Lung (tissue), 16 donors: ENCODE results near the gene LRRK1. TPM values are rescaled to one million over a fixed set of nuclear protein-coding genes. Genes with fewer than 3 reads are reported as not detected.

Source experiments
- ATAC-seq: fragments of 200-7000 bp; cut with Tn5 transposase; one replicate; pipeline ENCODE4 v1.9.1; 2020; ENCODE audit warnings: moderate number of reproducible peaks; ENCODE audit not compliant: insufficient read depth, low FRiP score
- DNase-seq, 3 donors: peaks; one replicate each; pipeline ENCODE4 v3.0.0-alpha.2; 2013 to 2017
- H3K27ac ChIP-seq, 2 donors: one replicate each; pipeline ENCODE4 v1.5.1; 2013; ENCODE audit warnings: mild to moderate bottlenecking in 2 of 2, moderate library complexity in 2 of 2, control low read depth in 1 of 2, inconsistent platforms in 1 of 2, low read depth in 1 of 2, low read length in 1 of 2
- H3K27me3 ChIP-seq, 3 donors: one replicate each; pipeline ENCODE4 v1.5.1; 2013; ENCODE audit warnings: low read length in 2 of 3; ENCODE audit not compliant: control insufficient read depth in 3 of 3, insufficient read depth in 3 of 3
- H3K36me3 ChIP-seq, 4 donors: one replicate each; pipeline ENCODE4 v1.5.1; 2013; ENCODE audit warnings: low read length in 4 of 4, mild to moderate bottlenecking in 1 of 4, moderate library complexity in 1 of 4; ENCODE audit not compliant: control insufficient read depth in 4 of 4, insufficient read depth in 4 of 4
- H3K4me1 ChIP-seq, 5 donors: one replicate each; pipeline ENCODE4 v1.5.1; 2013; ENCODE audit warnings: low read length in 5 of 5, mild to moderate bottlenecking in 2 of 5, moderate library complexity in 1 of 5; ENCODE audit not compliant: control insufficient read depth in 5 of 5, insufficient read depth in 5 of 5
- H3K4me3 ChIP-seq: one replicate; pipeline ENCODE4 v1.5.1; 2013; ENCODE audit warnings: mild to moderate bottlenecking, control low read depth, moderate library complexity
- H3K9ac ChIP-seq, 2 donors: one replicate each; pipeline ENCODE4 v1.5.1; 2013; ENCODE audit warnings: low read length in 2 of 2, control low read depth in 1 of 2; ENCODE audit not compliant: insufficient read depth in 1 of 2
- H3K9me3 ChIP-seq, 4 donors: one replicate each; pipeline ENCODE4 v1.5.1; 2013; ENCODE audit warnings: low read length in 3 of 4, mild to moderate bottlenecking in 1 of 4, moderate library complexity in 1 of 4; ENCODE audit not compliant: control insufficient read depth in 4 of 4, insufficient read depth in 3 of 4
- CTCF ChIP-seq: IDR thresholded peaks from 2 replicates; pipeline ENCODE4 v1.5.1; 2012; ENCODE audit warnings: mild to moderate bottlenecking; ENCODE audit errors: control extremely low read depth, extremely low read depth
- WGBS, 2 donors: extraction: QIAGEN DNeasy Blood & Tissue Kit; methylation state at CpG; one replicate each; pipeline ENCODE4 v1.1.7; 2013; 5-methylcytosine and 5-hydroxymethylcytosine counted together
- long read RNA-seq, 5 donors: transcript quantifications; one replicate each; lab custom pipeline, GENCODE V29; 2026
- polyA plus RNA-seq, 2 donors: library from polyadenylated mRNA; stranded (reverse); fragments of 200-250 nt; gene quantifications; one replicate each; pipeline ENCODE4 v1.2.1, GENCODE V29; 2013
- total RNA-seq, 2 donors: library from RNA; depleted of rRNA in 1 of 2; stranded (reverse); fragments of >200 nt in 1 of 2; gene quantifications; one replicate each; pipeline ENCODE4 v1.2.1, GENCODE V29; 2014 to 2021
- donor health status: control.
- donor health status: control.
- donor health status: Bipolar disorder and iron deficiency.
- donor health status: healthy.
- donor health status: DM: yes; HTN: yes; CAD: no.

LRRK1 gene
- total RNA-seq: 10 to 100 TPM; 11.9 to 22.9 TPM
- 1 to 10 TPM; 5.7 to 7.5 TPM for polyA plus RNA-seq
- long read RNA-seq, donor 1, partial matches to known transcripts: 13 of 31 reads
- long read RNA-seq, donor 1, other reads (novel, unspliced or antisense): 18 of 31 reads
- long read RNA-seq, donor 2, partial matches to known transcripts: 0 of 1 reads
- long read RNA-seq, donor 2, other reads (novel, unspliced or antisense): 0 of 1 reads
- long read RNA-seq, donor 3: 0 reads
- long read RNA-seq, donor 4: 0 reads
- long read RNA-seq, donor 5: 0 reads

GRCh38 chr15:100918690-100919480, at the start of gene LRRK1:
Gene LRRK1 (plus strand): TSS chr15:100919357. CDS start chr15:100924633, 5,276 bp downstream.
- Histone ChIP-seq H3K4me1 (peaks cover 0 to 22% (median 7%) of the 10 kb centered on the region in 5 donors), H3K4me3 (peak within 1 kb of the TSS; percentile 64), H3K9ac (peak within 1 kb of the TSS in 1 of 2 donors; percentile 34), H3K9me3 (no peaks in the 10 kb centered on the region), H3K27ac (peak within 1 kb of the TSS; percentile 0 to 3), H3K27me3 (peaks cover 0 to 55% (median 37%) of the 10 kb centered on the region in 3 donors), H3K36me3 (no peaks in the 10 kb centered on the region)
- peak in 2 of 3 donors; percentile 40 to 43 for DNase-seq
- peak; percentile 35 for ATAC-seq
- WGBS, 2 donors: 1 to 2% methylated on average over 55 to 87 of the region's 87 CpGs
- TF ChIP-seq CTCF: no peak

GRCh38 chr15:100873029-100873677, 46.0 kb upstream of the LRRK1 start:
- ATAC-seq (peak; percentile 76), DNase-seq (peak; percentile 67 to 91 (median 85))
- peaks cover 0 to 5% (median 0%) of the 10 kb centered on the region in 4 donors for H3K9me3 ChIP-seq
- WGBS, 2 donors: 22 to 34% methylated on average over 2 of the region's 2 CpGs
- H3K27me3 ChIP-seq: peaks cover 0 to 28% (median 18%) of the 10 kb centered on the region in 3 donors
- H3K9ac ChIP-seq: no peak overlapping the region
- peak; percentile 86 for TF ChIP-seq CTCF
- H3K4me1 ChIP-seq: no peaks in the 10 kb centered on the region
- no peak overlapping the region for H3K27ac ChIP-seq
- no peak overlapping the region for H3K4me3 ChIP-seq
- H3K36me3 ChIP-seq: no peaks in the 10 kb centered on the region

GRCh38 chr15:100875495-100875894, 43.7 kb upstream of the LRRK1 start:
- Histone ChIP-seq H3K4me1 (peaks cover 0 to 4% (median under 1%) of the 10 kb centered on the region in 5 donors), H3K9me3 (no peaks in the 10 kb centered on the region), H3K4me3 (no peak overlapping the region), H3K9ac (no peak overlapping the region), H3K27ac (no peak overlapping the region), H3K36me3 (no peaks in the 10 kb centered on the region), H3K27me3 (peaks cover 6 to 40% (median 28%) of the 10 kb centered on the region in 3 donors)
- no peak for DNase-seq
- no peak for TF ChIP-seq CTCF
- no peak for ATAC-seq
- WGBS, 2 donors: 84 to 98% methylated on average over 2 of the region's 2 CpGs
